ENCODE measurements around the gene UNC5C. TPM values are rescaled to one million over a fixed set of nuclear protein-coding genes. Genes with fewer than 3 reads are reported as not detected.
A peak's percentile ranks its signal among the peaks of the same experiment; 100 is the strongest.
"Not testable (repeated sequence)": the region's sequence is repeated elsewhere in the genome, so short reads cannot be mapped to it uniquely, and the experiment has no call there.

The UNC5C gene
- total RNA-seq, 2 experiments from 2014 or later, result not detected

DNA sequence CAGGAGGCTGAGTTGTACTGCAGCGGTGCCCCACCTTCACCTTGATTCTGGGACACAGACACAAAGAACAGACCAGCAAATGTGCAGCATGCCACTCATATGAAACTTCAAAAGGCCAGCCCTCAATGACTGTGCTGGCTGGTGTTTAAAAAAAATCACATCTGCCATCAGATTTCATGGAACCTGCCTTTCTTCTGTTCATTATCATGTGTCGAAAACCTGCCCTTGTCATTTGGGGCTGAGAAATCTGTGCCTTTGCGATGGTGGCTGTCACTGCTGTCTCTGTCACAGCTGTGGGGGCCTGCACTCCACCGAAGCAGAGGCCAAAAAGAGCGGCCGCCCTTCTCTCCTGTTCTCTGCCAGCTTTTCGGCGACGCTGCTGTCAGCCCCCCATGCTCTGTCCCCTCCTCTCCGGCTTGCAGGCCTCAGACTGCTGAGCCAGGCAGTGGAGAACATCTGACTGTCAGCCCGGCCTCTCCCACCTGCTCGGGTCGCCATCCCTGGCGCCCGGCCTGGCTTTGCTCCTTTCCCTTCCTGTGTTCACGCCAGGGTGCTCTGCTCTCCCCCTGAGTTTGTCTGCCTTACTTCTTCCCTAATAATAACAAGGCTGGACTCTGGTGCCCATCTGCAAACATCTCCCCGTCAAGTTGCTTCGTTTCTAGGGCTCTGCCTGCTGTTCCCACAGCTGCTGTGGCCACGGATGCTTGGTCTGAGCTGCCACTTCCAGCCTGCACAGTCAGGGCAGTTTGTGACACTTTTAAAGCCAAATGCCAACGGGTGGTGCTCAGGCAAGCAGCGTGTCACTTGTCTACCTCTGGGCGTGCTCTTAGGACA lies 355.2 kb downstream of the UNC5C start:
- H3K9me3 Mint-ChIP-seq, result no peaks in the 10 kb centered on the region
- intact Hi-C loops (cut with micrococcal nuclease), result no loop called here
- ChIA-PET POLR2A (no interaction called here), CTCF (no interaction called here)
- DNase-seq, result no peak
- H3K36me3 Mint-ChIP-seq, result no peaks in the 10 kb centered on the region
- no peak overlapping the region for H3K27ac Mint-ChIP-seq
- H3K27me3 Mint-ChIP-seq, result no peaks in the 10 kb centered on the region
- H3K4me3 Mint-ChIP-seq, result no peak overlapping the region
- peaks cover 14% of the 10 kb centered on the region for H3K4me1 Mint-ChIP-seq (ENCODE audit: low read depth)

DNA sequence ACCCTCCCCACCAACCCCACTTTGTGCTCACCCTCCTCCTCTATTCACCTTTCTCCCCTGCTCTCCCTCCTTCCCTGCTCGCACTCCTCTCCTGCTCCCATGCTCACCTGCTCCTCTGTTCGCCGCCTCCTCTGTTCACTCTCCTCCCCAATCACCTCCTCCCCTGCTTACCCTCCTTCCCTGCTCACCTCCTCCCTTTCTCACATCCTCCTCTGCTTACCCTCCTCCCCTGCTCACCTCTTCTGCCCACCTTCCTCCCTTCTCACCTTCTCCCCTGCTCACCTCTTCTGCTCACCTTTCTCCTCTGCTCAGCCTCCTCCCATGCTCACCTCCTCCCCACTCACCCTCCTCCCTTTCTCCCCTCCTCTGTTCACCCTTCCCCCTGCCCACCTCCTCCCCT lies 357.2 kb downstream of the UNC5C start:
- CTCF ChIA-PET, result no interaction called here
- no peak overlapping the region for H3K27ac Mint-ChIP-seq
- intact Hi-C loops (cut with micrococcal nuclease), result no loop called here
- no peaks in the 10 kb centered on the region for H3K27me3 Mint-ChIP-seq
- H3K9me3 Mint-ChIP-seq, result no peaks in the 10 kb centered on the region
- no peaks in the 10 kb centered on the region for H3K36me3 Mint-ChIP-seq
- POLR2A ChIA-PET, result no interaction called here
- H3K4me1 Mint-ChIP-seq (ENCODE audit: low read depth), result peaks cover 21% of the 10 kb centered on the region
- H3K4me3 Mint-ChIP-seq, result no peak overlapping the region
- DNase-seq, result no peak

DNA sequence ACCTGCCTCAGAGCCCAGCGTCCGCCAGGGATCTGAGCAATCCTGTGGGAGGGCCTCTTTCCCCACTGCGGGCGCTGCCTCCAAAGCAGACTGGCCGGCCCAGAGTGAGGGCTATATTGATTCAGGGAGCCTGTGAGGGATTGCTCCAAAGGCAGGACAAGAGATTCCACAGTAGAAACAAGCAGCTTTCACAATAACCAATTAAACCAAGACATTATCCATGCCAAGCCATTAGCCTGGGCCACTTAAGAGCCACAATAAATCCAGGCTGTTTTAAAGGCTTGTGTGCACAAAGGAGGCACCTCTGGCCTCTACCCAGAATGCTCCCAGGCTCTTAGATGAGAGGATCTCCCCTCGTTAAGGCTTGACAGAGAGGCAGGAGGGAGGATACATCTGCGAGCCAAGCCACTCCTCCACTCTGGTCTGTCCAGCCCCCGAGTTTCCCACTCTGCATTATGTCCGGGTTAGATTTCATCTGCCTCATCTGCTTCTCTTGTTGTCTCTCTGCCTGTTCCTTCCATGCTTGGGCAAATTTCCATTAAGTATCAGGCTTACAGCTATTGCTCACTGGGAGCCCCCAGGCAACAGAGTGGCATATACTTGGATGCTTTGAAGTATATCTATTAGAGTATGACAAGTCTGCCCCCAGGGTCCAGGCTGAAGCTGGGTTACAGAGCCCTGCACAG lies 357.9 kb downstream of the UNC5C start:
- no peak for DNase-seq
- no peaks in the 10 kb centered on the region for H3K27me3 Mint-ChIP-seq
- peaks cover 21% of the 10 kb centered on the region for H3K4me1 Mint-ChIP-seq (ENCODE audit: low read depth)
- intact Hi-C loops (cut with micrococcal nuclease), result no loop called here
- H3K36me3 Mint-ChIP-seq, result no peaks in the 10 kb centered on the region
- no peak overlapping the region for H3K4me3 Mint-ChIP-seq
- H3K27ac Mint-ChIP-seq, result no peak overlapping the region
- H3K9me3 Mint-ChIP-seq, result no peaks in the 10 kb centered on the region
- POLR2A ChIA-PET, result no interaction called here
- CTCF ChIA-PET, result no interaction called here

DNA sequence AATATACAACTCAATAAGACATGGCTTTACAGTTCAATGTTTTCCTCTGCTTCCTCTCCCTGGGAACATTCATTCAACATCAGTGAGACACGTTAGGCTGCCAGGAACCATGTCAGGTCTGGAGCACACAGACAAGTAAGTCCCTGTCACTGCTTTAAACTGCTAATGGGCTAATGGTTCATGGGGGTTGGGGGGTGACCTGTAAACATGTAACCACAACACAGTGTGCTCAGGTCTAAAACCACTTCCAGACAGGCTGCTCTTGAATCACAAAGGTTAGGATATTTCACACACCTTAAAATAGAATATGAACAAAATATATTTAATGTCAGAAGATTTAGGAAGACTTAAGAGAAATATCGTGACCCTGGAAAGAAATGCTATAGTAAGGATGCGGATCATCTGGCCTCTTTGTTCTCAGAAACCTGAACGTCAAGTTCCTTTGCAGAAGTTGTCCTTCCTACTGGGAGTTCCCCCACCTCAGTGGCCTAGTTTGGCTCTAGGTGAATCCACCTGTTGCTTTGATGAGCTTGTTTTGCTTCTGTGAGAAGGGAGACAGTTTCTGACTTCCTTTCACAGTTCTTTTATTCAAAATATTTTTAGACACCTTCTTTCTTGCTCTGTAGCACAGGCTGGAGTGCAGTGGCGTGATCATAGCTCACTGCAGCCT lies 359.9 kb downstream of the UNC5C start:
- H3K4me1 Mint-ChIP-seq (ENCODE audit: low read depth), result peaks cover 17% of the 10 kb centered on the region

DNA sequence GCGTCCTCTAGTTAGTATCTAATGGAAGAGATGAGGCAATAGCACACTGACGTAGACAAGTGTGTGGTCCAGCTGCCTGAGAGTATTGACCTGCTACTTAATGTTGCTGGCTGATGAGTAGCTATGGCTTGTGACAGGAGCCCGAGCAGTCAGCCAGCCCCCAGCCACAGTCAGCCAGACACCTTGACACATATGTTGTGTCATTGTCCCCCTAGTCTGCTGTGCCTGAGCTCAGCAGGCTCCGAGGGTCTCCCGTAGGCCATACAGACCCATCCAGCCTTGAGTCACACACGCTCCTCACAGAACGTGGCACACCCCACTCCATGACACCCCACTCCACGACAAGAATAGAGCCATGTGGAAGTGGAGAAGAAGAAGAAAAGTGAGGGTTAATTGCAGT lies 362.1 kb downstream of the UNC5C start:
- ChIA-PET CTCF (no interaction called here), POLR2A (no interaction called here)
- Mint-ChIP-seq H3K27ac (no peak overlapping the region), H3K4me1 (ENCODE audit: low read depth) (peaks cover 17% of the 10 kb centered on the region), H3K9me3 (no peaks in the 10 kb centered on the region), H3K4me3 (no peak overlapping the region), H3K36me3 (no peaks in the 10 kb centered on the region), H3K27me3 (peaks cover 3% of the 10 kb centered on the region)
- DNase-seq, result no peak
- intact Hi-C loops (cut with micrococcal nuclease), result no loop called here

More for the DNA sequence above, 359.9 kb downstream of the UNC5C start:
- intact Hi-C loops (cut with micrococcal nuclease), result no loop called here
- CTCF ChIA-PET, result interaction anchor here (0.6 kb wide), 1 partner anchor 818 kb away, joined by 3 read pairs; no protein-coding TSS in a partner anchor
- Mint-ChIP-seq H3K27ac (no peak overlapping the region), H3K27me3 (peaks cover 3% of the 10 kb centered on the region), H3K9me3 (no peaks in the 10 kb centered on the region), H3K4me3 (no peak overlapping the region), H3K36me3 (no peaks in the 10 kb centered on the region)
- no peak for DNase-seq
- POLR2A ChIA-PET, result no interaction called here

DNA sequence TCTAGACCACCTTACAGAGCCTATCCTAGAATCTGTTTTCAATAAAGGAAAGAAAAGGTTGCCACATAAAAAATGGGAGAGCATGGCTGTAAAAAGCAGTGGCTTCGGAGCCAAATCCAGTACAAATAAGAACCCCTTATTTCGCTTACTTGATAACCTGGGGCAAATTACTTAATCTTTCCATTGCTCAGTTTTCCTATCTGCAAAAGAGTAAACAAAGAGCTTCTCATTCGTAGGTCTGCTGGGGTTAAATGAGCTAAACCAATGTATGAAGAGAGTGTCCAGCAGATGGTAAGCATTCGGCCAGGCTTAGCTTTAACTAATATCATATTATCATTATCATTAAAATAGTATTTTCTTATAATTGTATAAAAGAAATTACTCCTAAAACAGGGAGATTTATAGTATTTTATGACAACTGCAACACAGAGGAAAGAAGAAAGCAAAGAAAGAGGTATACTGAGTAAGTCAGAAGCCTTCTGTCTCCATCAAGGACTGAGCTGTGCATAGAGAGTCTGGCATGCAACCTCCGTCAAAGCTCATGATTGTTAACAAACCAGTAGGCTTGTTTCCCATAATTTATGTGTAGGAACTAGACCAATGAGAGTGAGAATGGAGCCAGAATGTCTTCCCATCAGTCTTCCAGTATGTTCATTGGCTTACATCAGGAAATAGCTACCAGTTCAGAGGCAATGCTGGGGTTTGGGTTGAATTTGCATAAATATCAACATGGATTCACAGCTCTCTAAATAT lies 364.9 kb downstream of the UNC5C start:
- POLR2A ChIA-PET, result no interaction called here
- H3K27ac Mint-ChIP-seq, result no peak overlapping the region
- CTCF ChIA-PET, result no interaction called here

DNA sequence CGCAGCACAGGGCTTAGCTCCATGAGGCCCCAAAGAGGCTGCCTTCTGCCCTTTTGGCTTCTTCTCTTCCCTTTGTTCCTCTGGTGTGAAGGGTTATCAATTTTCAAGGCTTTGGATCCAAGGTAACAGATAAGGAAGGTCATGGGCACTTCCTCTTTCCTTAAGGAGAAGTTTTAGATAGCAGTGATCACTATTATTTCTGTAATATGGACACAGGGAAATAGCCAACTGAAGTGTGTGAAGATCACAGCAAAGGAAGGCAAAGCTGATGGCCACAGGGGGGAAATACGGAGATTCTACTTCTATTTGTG lies 366.8 kb downstream of the UNC5C start:
- no peak for DNase-seq
- H3K27ac Mint-ChIP-seq, result no peak overlapping the region
- no peaks in the 10 kb centered on the region for H3K4me1 Mint-ChIP-seq (ENCODE audit: low read depth)
- no peaks in the 10 kb centered on the region for H3K36me3 Mint-ChIP-seq
- ChIA-PET CTCF (no interaction called here), POLR2A (no interaction called here)
- intact Hi-C loops (cut with micrococcal nuclease), result no loop called here
- H3K27me3 Mint-ChIP-seq, result peaks cover 5% of the 10 kb centered on the region
- no peaks in the 10 kb centered on the region for H3K9me3 Mint-ChIP-seq
- no peak overlapping the region for H3K4me3 Mint-ChIP-seq

More for the DNA sequence above, 364.9 kb downstream of the UNC5C start:
- intact Hi-C loops (cut with micrococcal nuclease), result no loop called here
- no peaks in the 10 kb centered on the region for H3K36me3 Mint-ChIP-seq
- DNase-seq, result no peak
- peaks cover 9% of the 10 kb centered on the region for H3K4me1 Mint-ChIP-seq (ENCODE audit: low read depth)
- H3K9me3 Mint-ChIP-seq, result no peaks in the 10 kb centered on the region
- H3K4me3 Mint-ChIP-seq, result no peak overlapping the region
- peaks cover 5% of the 10 kb centered on the region for H3K27me3 Mint-ChIP-seq

DNA sequence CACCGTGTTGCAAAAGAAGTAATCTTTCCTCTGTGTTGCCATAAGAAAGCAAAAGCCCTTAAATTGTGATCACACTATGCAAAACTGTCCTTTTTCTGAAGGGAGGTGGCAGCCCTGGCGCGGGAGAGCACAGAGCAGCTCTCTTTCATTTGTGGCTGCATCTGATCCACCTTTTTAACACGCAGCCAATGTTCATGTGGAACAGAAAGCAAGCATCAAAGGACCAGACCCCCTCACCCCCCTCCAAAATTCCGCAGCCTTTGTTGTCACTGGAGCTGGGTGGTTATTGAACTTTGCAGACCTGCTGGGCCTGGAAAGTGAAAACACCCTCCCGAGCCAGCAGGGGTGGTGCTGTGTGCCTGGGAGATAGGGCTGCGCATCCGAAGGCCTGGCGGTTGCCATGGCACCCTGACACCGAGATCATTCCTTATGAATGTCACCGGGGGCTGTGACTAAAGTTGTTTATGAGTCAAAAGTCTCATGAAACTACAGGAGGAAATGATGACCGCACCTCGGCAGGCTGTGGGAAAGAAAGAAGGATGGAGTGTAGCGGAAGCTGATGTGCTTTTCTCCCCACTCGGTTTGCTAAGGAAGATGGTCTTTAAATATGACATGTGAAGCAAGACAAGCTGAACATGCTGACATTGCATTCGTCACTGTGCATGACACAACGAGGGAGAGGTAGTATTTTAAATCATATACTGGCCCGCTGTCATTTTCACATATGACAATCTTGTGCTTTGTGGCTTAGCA lies 367.4 kb downstream of the UNC5C start:
- H3K27me3 Mint-ChIP-seq, result peaks cover 5% of the 10 kb centered on the region
- CTCF ChIA-PET, result no interaction called here
- POLR2A ChIA-PET, result no interaction called here
- H3K4me1 Mint-ChIP-seq (ENCODE audit: low read depth), result no peaks in the 10 kb centered on the region
- intact Hi-C loops (cut with micrococcal nuclease), result no loop called here
- no peak overlapping the region for H3K27ac Mint-ChIP-seq
- H3K36me3 Mint-ChIP-seq, result no peaks in the 10 kb centered on the region
- H3K4me3 Mint-ChIP-seq, result no peak overlapping the region
- H3K9me3 Mint-ChIP-seq, result no peaks in the 10 kb centered on the region
- DNase-seq, result peak; percentile 50

DNA sequence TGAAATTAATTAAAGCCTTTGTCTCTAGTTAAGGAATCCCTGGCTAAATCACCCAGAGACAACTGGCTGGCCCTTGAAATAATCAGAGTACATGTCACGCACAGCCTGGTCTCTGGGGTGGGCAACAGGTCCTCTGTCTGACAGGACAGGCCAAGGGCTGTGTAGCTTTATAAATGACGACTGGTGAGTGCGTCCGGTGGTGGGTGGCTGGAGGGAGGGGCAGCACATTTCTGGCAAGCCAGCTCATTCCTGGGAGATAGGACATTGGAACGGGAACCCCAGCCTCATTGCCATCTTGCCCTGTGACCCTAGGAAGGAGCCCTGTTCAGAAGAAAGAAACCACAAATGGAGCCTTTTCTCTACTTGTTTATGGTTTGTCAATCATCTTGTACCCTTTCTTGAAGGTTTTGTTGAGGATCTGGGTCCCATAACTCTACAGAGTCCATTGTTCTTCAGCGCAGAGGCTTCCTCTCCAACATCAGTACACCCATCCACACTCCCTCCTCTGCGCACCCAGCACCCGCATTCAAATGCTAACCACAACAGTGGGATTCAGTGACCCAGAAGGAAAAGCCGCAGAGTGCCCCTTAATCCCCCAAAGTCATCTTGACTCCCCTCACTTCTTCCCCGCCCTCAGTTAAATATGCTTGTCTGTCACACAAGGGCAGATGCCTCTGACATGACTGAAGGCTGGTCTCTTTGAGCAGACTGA lies 368.1 kb downstream of the UNC5C start:
- Mint-ChIP-seq H3K27ac (no peak overlapping the region), H3K4me1 (ENCODE audit: low read depth) (no peaks in the 10 kb centered on the region), H3K4me3 (no peak overlapping the region), H3K9me3 (no peaks in the 10 kb centered on the region), H3K27me3 (peaks cover 5% of the 10 kb centered on the region), H3K36me3 (no peaks in the 10 kb centered on the region)
- DNase-seq, result no peak
- ChIA-PET POLR2A (no interaction called here), CTCF (no interaction called here)
- intact Hi-C loops (cut with micrococcal nuclease), result no loop called here

DNA sequence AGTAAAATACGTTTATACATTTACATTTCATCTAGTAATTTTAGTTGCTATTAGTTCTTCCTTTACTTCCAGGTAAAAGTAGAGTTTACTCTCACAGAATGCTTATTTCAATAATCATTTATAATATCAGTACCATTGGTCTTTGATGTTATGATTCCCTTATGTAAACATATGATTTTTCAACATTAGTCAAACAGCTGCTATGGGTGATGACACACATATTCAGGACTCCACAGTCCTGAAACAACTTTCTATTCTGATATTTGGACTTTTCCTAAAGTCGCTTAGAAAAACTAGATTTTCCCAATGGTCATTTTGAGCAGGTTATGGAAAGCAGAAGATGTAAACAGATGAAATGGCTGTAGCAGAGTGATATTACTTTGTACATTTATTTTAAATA lies 369.8 kb downstream of the UNC5C start:
- CTCF ChIA-PET, result no interaction called here
- no peaks in the 10 kb centered on the region for H3K9me3 Mint-ChIP-seq
- H3K27me3 Mint-ChIP-seq, result peaks cover 3% of the 10 kb centered on the region
- intact Hi-C loops (cut with micrococcal nuclease), result no loop called here
- H3K4me3 Mint-ChIP-seq, result no peak overlapping the region
- H3K4me1 Mint-ChIP-seq (ENCODE audit: low read depth), result no peaks in the 10 kb centered on the region
- POLR2A ChIA-PET, result no interaction called here
- DNase-seq, result no peak
- no peak overlapping the region for H3K27ac Mint-ChIP-seq
- H3K36me3 Mint-ChIP-seq, result no peaks in the 10 kb centered on the region

DNA sequence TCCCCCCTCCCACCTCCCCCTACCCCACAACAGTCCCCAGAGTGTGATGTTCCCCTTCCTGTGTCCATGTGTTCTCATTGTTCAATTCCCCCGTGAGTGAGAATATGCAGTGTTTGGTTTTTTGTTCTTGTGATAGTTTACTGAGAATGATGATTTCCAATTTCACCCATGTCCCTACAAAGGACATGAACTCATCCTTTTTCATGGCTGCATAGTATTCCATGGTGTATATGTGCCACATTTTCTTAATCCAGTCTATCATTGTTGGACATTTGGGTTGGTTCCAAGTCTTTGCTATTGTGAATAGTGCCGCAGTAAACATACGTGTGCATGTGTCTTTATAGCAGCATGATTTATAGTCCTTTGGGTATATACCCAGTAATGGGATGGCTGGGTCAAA lies 377.4 kb downstream of the UNC5C start:
- H3K4me3 Mint-ChIP-seq; intact Hi-C loops (cut with micrococcal nuclease); H3K27ac Mint-ChIP-seq; H3K9me3 Mint-ChIP-seq; POLR2A ChIA-PET; H3K4me1 Mint-ChIP-seq (ENCODE audit: low read depth); H3K36me3 Mint-ChIP-seq; H3K27me3 Mint-ChIP-seq; DNase-seq; CTCF ChIA-PET: not testable (repeated sequence)
